ENCODE measurements around the gene SLC16A7.

Gene SLC16A7

GRCh38 chr12:59716043-59716442, 120.2 kb downstream of the SLC16A7 start:
- TF ChIP-seq FOXM1 (IDR thresholded peaks at IDR 0.05; ENCODE audit: borderline replicate concordance) (no peak), PKNOX1 (IDR thresholded peaks at IDR 0.05) (no peak), ZNF384 (IDR thresholded peaks at IDR 0.05) (no peak), SP1 (IDR thresholded peaks at IDR 0.05) (no peak), L3MBTL2 (conservative IDR thresholded peaks at IDR 0.05) (no peak), BHLHE40 (IDR thresholded peaks at IDR 0.05; ENCODE audit: borderline replicate concordance) (no peak), HDGF (IDR thresholded peaks at IDR 0.05; ENCODE audit: borderline replicate concordance) (no peak), SUZ12 (IDR thresholded peaks at IDR 0.05) (no peak), NFRKB (IDR thresholded peaks at IDR 0.05) (no peak), CTBP1 (IDR thresholded peaks at IDR 0.05; ENCODE audit: borderline replicate concordance) (no peak), LEF1 (IDR thresholded peaks at IDR 0.05; ENCODE audit: borderline replicate concordance) (no peak), FOXA1 (IDR thresholded peaks at IDR 0.05) (no peak), FOXK2 (IDR thresholded peaks at IDR 0.05) (no peak), TARDBP (IDR thresholded peaks at IDR 0.05) (no peak), ARNT (IDR thresholded peaks at IDR 0.05) (no peak), ELF4 (IDR thresholded peaks at IDR 0.05) (no peak)
- ChIA-PET CTCF (no interaction called here), POLR2A (no interaction called here)
- DNase-seq (ENCODE audit: extremely low spot score) = no peak

GRCh38 chr12:59717436-59717835, 121.6 kb downstream of the SLC16A7 start:
- POLR2A ChIA-PET = no interaction called here
- no peak for TF ChIP-seq ELF4 (IDR thresholded peaks at IDR 0.05)
- no peak for TF ChIP-seq FOXK2 (IDR thresholded peaks at IDR 0.05)
- no peak for TF ChIP-seq HDGF (IDR thresholded peaks at IDR 0.05; ENCODE audit: borderline replicate concordance)
- no peak for TF ChIP-seq CTBP1 (IDR thresholded peaks at IDR 0.05; ENCODE audit: borderline replicate concordance)
- no peak for TF ChIP-seq TARDBP (IDR thresholded peaks at IDR 0.05)
- TF ChIP-seq SP1 (IDR thresholded peaks at IDR 0.05) = no peak
- no peak for TF ChIP-seq PKNOX1 (IDR thresholded peaks at IDR 0.05)
- TF ChIP-seq ARNT (IDR thresholded peaks at IDR 0.05) = no peak
- TF ChIP-seq FOXA1 (IDR thresholded peaks at IDR 0.05) = no peak
- TF ChIP-seq BHLHE40 (IDR thresholded peaks at IDR 0.05; ENCODE audit: borderline replicate concordance) = no peak
- no peak for TF ChIP-seq FOXM1 (IDR thresholded peaks at IDR 0.05; ENCODE audit: borderline replicate concordance)
- no peak for TF ChIP-seq LEF1 (IDR thresholded peaks at IDR 0.05; ENCODE audit: borderline replicate concordance)
- no peak for TF ChIP-seq L3MBTL2 (conservative IDR thresholded peaks at IDR 0.05)
- no peak for TF ChIP-seq ZNF384 (IDR thresholded peaks at IDR 0.05)
- TF ChIP-seq NFRKB (IDR thresholded peaks at IDR 0.05) = no peak
- no peak for DNase-seq (ENCODE audit: extremely low spot score)
- CTCF ChIA-PET = no interaction called here

GRCh38 chr12:59719701-59720100, 123.9 kb downstream of the SLC16A7 start:
- POLR2A ChIA-PET = no interaction called here
- CTCF ChIA-PET = no interaction called here
- DNase-seq (ENCODE audit: extremely low spot score) = no peak
- TF ChIP-seq PKNOX1 (IDR thresholded peaks at IDR 0.05) (no peak), LEF1 (IDR thresholded peaks at IDR 0.05; ENCODE audit: borderline replicate concordance) (no peak), FOXA1 (IDR thresholded peaks at IDR 0.05) (no peak), FOXK2 (IDR thresholded peaks at IDR 0.05) (no peak), ARNT (IDR thresholded peaks at IDR 0.05) (no peak), TARDBP (IDR thresholded peaks at IDR 0.05) (no peak), CTBP1 (IDR thresholded peaks at IDR 0.05; ENCODE audit: borderline replicate concordance) (no peak), SUZ12 (IDR thresholded peaks at IDR 0.05) (no peak), NFRKB (IDR thresholded peaks at IDR 0.05) (no peak), ELF4 (IDR thresholded peaks at IDR 0.05) (no peak), HDGF (IDR thresholded peaks at IDR 0.05; ENCODE audit: borderline replicate concordance) (no peak), BHLHE40 (IDR thresholded peaks at IDR 0.05; ENCODE audit: borderline replicate concordance) (no peak), FOXM1 (IDR thresholded peaks at IDR 0.05; ENCODE audit: borderline replicate concordance) (no peak), ZNF384 (IDR thresholded peaks at IDR 0.05) (no peak), SP1 (IDR thresholded peaks at IDR 0.05) (no peak), L3MBTL2 (conservative IDR thresholded peaks at IDR 0.05) (no peak)

GRCh38 chr12:59723520-59723919, 127.7 kb downstream of the SLC16A7 start:
- ChIA-PET CTCF (no interaction called here), POLR2A (no interaction called here)
- DNase-seq (ENCODE audit: extremely low spot score) = no peak
- TF ChIP-seq NFRKB (IDR thresholded peaks at IDR 0.05) = no peak
- TF ChIP-seq TARDBP (IDR thresholded peaks at IDR 0.05) = no peak
- TF ChIP-seq ELF4 (IDR thresholded peaks at IDR 0.05) = no peak
- TF ChIP-seq ARNT (IDR thresholded peaks at IDR 0.05) = no peak
- no peak for TF ChIP-seq SUZ12 (IDR thresholded peaks at IDR 0.05)
- TF ChIP-seq FOXK2 (IDR thresholded peaks at IDR 0.05) = no peak
- TF ChIP-seq SP1 (IDR thresholded peaks at IDR 0.05) = no peak
- TF ChIP-seq L3MBTL2 (conservative IDR thresholded peaks at IDR 0.05) = no peak
- TF ChIP-seq HDGF (IDR thresholded peaks at IDR 0.05; ENCODE audit: borderline replicate concordance) = no peak
- no peak for TF ChIP-seq PKNOX1 (IDR thresholded peaks at IDR 0.05)
- no peak for TF ChIP-seq ZNF384 (IDR thresholded peaks at IDR 0.05)
- no peak for TF ChIP-seq LEF1 (IDR thresholded peaks at IDR 0.05; ENCODE audit: borderline replicate concordance)

- TF ChIP-seq TARDBP (IDR thresholded peaks at IDR 0.05) = no peak
- no peak for TF ChIP-seq ELF4 (IDR thresholded peaks at IDR 0.05)
- no peak for TF ChIP-seq ZNF384 (IDR thresholded peaks at IDR 0.05)
- no peak for TF ChIP-seq HDGF (IDR thresholded peaks at IDR 0.05; ENCODE audit: borderline replicate concordance)
- no peak for TF ChIP-seq FOXM1 (IDR thresholded peaks at IDR 0.05; ENCODE audit: borderline replicate concordance)
- TF ChIP-seq PKNOX1 (IDR thresholded peaks at IDR 0.05) = no peak
- TF ChIP-seq NFRKB (IDR thresholded peaks at IDR 0.05) = no peak
- TF ChIP-seq L3MBTL2 (conservative IDR thresholded peaks at IDR 0.05) = no peak
- no peak for TF ChIP-seq BHLHE40 (IDR thresholded peaks at IDR 0.05; ENCODE audit: borderline replicate concordance)
- no peak for TF ChIP-seq SUZ12 (IDR thresholded peaks at IDR 0.05)
- TF ChIP-seq FOXA1 (IDR thresholded peaks at IDR 0.05) = no peak
- no peak for TF ChIP-seq CTBP1 (IDR thresholded peaks at IDR 0.05; ENCODE audit: borderline replicate concordance)
- no peak for TF ChIP-seq SP1 (IDR thresholded peaks at IDR 0.05)
- no peak for TF ChIP-seq FOXK2 (IDR thresholded peaks at IDR 0.05)
- TF ChIP-seq ARNT (IDR thresholded peaks at IDR 0.05) = no peak
- no peak for DNase-seq (ENCODE audit: extremely low spot score)
- ChIA-PET CTCF (no interaction called here), POLR2A (no interaction called here)
Observed at GRCh38 chr12:59724011-59724695, 128.3 kb downstream of the SLC16A7 start.

All from HEK293T (cell line).